Neural progenitor cell (in vitro differentiated cells): ENCODE results near the gene LRRC75A.

Experiments used
- CTCF ChIP-seq: fragments of 200-600 bp; sonication (generic); IDR thresholded peaks from 2 replicates; pipeline ENCODE4 v1.5.1; 2017; ENCODE audit warnings: antibody characterized with exemption, mild to moderate bottlenecking
- EZH2 ChIP-seq: fragments of 200-600 bp; sonication (generic); IDR thresholded peaks from 2 replicates; pipeline ENCODE4 v1.6.1; 2017; ENCODE audit warnings: antibody characterized with exemption, mild to moderate bottlenecking, moderate library complexity
- EZH2phosphoT487 ChIP-seq: fragments of 200-600 bp; sonication (generic); IDR thresholded peaks from 2 replicates; pipeline ENCODE4 v1.6.1; 2017; ENCODE audit warnings: antibody characterized with exemption

DNA sequence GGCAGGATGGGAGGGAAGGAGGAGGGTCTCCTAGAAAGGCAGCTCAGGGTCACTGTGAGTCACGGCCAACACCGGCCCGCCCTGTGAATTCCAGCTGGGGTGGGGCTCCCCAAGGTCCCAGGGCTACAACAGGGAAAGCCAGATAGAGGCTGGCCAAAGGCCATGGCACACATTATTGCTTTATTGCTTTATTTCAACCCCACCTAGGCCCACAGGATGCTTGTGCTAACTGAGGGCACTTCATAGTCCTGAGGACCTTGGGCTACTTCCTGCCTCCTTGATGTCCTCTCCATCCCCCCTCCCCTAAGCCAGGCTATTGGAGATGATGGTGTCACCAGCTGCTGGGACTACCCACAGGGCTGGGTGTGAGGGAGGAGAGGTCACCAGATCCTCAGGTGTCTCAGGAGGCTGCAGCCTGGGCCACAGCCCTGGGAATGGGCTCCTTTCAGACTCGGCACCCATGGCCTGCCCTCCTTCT, 26.1 kb downstream of the LRRC75A start:
- TF ChIP-seq CTCF: no peak
- no peak for TF ChIP-seq EZH2
- TF ChIP-seq EZH2phosphoT487: no peak
